Measurements from ENCODE around the gene ZNF274. TPM values are rescaled to one million over a fixed set of nuclear protein-coding genes. Genes with fewer than 3 reads are reported as not detected.
A peak's percentile ranks its signal among the peaks of the same experiment; 100 is the strongest.

The ZNF274 gene
- total and polyA plus RNA-seq, 2 of the 8 experiments (the other 6 are each of a cell fraction or from before 2014, with no cell fraction given), result 13.3 to 25.1 TPM

- TF ChIP-seq NRF1 (IDR thresholded peaks at IDR 0.05; ENCODE audit: low read depth, low read length), result no peak
- TF ChIP-seq SIN3A (conservative IDR thresholded peaks at IDR 0.05 in 1 of 2, IDR thresholded peaks at IDR 0.05 in 1 of 2; ENCODE audit: low read depth in 1 of 2, low read length in 2 of 2), result 0 out of 4 replicates have a peak, but pooled peaks of 1 of the 2 experiments have one; percentile 40
- no peak for TF ChIP-seq TAF7 (optimal IDR thresholded peaks at IDR 0.05; ENCODE audit: borderline replicate concordance, low read depth, low read length)
- TF ChIP-seq ATF2 (IDR thresholded peaks at IDR 0.05; ENCODE audit: low read length), result no peak
- peak; percentile 22 to 48; a peak in 3 of 4 replicates for TF ChIP-seq RAD21 (IDR thresholded peaks at IDR 0.05 in 1 of 2, conservative IDR thresholded peaks at IDR 0.05 in 1 of 2; ENCODE audit: low read depth in 2 of 2, low read length in 2 of 2)
- no peak for TF ChIP-seq RFX5 (IDR thresholded peaks at IDR 0.05; ENCODE audit: borderline replicate concordance, low read depth, low read length)
- TF ChIP-seq BACH1 (IDR thresholded peaks at IDR 0.05; ENCODE audit: low read length), result no peak
Observed at GRCh38 chr19:58229255-58229639, 46.4 kb downstream of the ZNF274 start (continued).
